NB4 (cell line): ENCODE measurements around the gene P2RY1.

Experiments used
- MYC ChIP-seq: IDR thresholded peaks from 2 replicates; pipeline ENCODE4 v1.6.1; 2011; ENCODE audit warnings: low read depth, low read length
- POLR2A ChIP-seq: IDR thresholded peaks from 2 replicates; pipeline ENCODE4 v1.6.1; 2011; ENCODE audit warnings: mild to moderate bottlenecking; ENCODE audit not compliant: insufficient read length; ENCODE audit errors: extremely low read depth
- TF ChIP-seq, protein P1 (sequence below): IDR thresholded peaks from 2 replicates; pipeline ENCODE4 v1.6.1; 2011; ENCODE audit warnings: low read depth, low read length
- TF ChIP-seq, protein P2 (sequence below): IDR thresholded peaks from one replicate; pipeline ENCODE4 v1.5.1; 2012; ENCODE audit warnings: low read depth, low read length

DNA sequence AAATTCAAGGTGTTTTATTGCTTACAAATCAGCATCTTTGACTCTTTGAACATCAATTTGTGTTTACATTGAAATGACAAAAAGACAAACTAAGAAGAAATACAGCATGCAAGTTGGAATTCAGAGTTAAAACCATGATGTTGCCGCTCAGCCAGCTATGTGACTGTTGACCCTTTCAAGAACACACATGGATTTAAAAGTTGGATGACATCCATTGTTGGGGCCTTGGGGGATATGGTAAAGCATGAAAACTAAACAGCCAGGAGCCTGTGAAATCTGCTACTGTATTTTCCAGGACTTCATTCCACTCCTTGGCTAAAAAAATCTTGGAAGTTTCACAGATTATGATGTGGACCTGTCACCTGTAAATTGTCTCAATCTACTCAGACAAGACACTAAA is 4.6 kb downstream of the P2RY1 start:
- TF ChIP-seq, protein P1, sequence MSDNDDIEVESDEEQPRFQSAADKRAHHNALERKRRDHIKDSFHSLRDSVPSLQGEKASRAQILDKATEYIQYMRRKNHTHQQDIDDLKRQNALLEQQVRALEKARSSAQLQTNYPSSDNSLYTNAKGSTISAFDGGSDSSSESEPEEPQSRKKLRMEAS: no peak
- no peak for TF ChIP-seq POLR2A
- TF ChIP-seq, protein P2, sequence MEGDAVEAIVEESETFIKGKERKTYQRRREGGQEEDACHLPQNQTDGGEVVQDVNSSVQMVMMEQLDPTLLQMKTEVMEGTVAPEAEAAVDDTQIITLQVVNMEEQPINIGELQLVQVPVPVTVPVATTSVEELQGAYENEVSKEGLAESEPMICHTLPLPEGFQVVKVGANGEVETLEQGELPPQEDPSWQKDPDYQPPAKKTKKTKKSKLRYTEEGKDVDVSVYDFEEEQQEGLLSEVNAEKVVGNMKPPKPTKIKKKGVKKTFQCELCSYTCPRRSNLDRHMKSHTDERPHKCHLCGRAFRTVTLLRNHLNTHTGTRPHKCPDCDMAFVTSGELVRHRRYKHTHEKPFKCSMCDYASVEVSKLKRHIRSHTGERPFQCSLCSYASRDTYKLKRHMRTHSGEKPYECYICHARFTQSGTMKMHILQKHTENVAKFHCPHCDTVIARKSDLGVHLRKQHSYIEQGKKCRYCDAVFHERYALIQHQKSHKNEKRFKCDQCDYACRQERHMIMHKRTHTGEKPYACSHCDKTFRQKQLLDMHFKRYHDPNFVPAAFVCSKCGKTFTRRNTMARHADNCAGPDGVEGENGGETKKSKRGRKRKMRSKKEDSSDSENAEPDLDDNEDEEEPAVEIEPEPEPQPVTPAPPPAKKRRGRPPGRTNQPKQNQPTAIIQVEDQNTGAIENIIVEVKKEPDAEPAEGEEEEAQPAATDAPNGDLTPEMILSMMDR: no peak
- TF ChIP-seq MYC: no peak
